HG03045 (cell line): ENCODE data around the gene PRUNE1.

Source experiments
- ATAC-seq: cut with Tn5 transposase; IDR thresholded peaks from one replicate; pipeline ENCODE4 v1.9.1; 2021; ENCODE audit warnings: mild to moderate bottlenecking, moderate library complexity; ENCODE audit not compliant: unreplicated experiment

PRUNE1 gene

GRCh38 chr1:151005729-151006319, 2.4 kb upstream of the PRUNE1 start:
- no peak for ATAC-seq

- ATAC-seq, result peak; percentile 46
These were observed 1.8 kb upstream of the PRUNE1 start, which contains the start of gene MINDY1 for GRCh38 chr1:151006327-151007052. TSS of gene MINDY1 (minus strand) at chr1:151006902. CDS start at chr1:151002617, 4,285 bp downstream.

GRCh38 chr1:151007853-151008243, 401 bp upstream of the PRUNE1 start:
- no peak for ATAC-seq

GRCh38 chr1:151009206-151009587, 948 bp downstream of the PRUNE1 start:
- no peak for ATAC-seq

- ATAC-seq, result no peak
These were observed 1.6 kb downstream of the PRUNE1 start for GRCh38 chr1:151009674-151010345.

- no peak for ATAC-seq
These were observed 2.1 kb downstream of the PRUNE1 start for GRCh38 chr1:151010346-151010726.

GRCh38 chr1:151011154-151011850, 3.1 kb downstream of the PRUNE1 start:
- no peak for ATAC-seq

GRCh38 chr1:151012684-151013471, 4.6 kb downstream of the PRUNE1 start:
- no peak for ATAC-seq

GRCh38 chr1:151013518-151013917, 5.3 kb downstream of the PRUNE1 start:
- ATAC-seq, result no peak

GRCh38 chr1:151024540-151025146, 16.4 kb downstream of the PRUNE1 start:
- no peak for ATAC-seq

GRCh38 chr1:151026460-151026859, 18.2 kb downstream of the PRUNE1 start:
- ATAC-seq, result no peak

- no peak for ATAC-seq
These were observed 23.9 kb downstream of the PRUNE1 start for GRCh38 chr1:151032164-151032563.

GRCh38 chr1:151035167-151035566, 26.9 kb downstream of the PRUNE1 start:
- ATAC-seq, result no peak

- ATAC-seq, result no peak
These were observed 28.1 kb downstream of the PRUNE1 start, which contains the start of gene BNIPL for GRCh38 chr1:151036356-151036755. TSS of gene BNIPL (plus strand) at chr1:151036586. CDS start at chr1:151036726, 140 bp downstream.

GRCh38 chr1:151037032-151037431, 28.8 kb downstream of the PRUNE1 start:
- no peak for ATAC-seq

GRCh38 chr1:151039521-151039920, 31.3 kb downstream of the PRUNE1 start:
- ATAC-seq, result no peak

GRCh38 chr1:151043163-151043562, 34.9 kb downstream of the PRUNE1 start:
- ATAC-seq, result no peak

GRCh38 chr1:151047591-151047924, 39.3 kb downstream of the PRUNE1 start, which contains the start of gene C1orf56:
TSS of gene C1orf56 (plus strand) at chr1:151047751. CDS start at chr1:151047848, 97 bp downstream.
- peak; percentile 51 for ATAC-seq

- peak; percentile 46 for ATAC-seq
These were observed 39.8 kb downstream of the PRUNE1 start for GRCh38 chr1:151047925-151048644.
